AG04450 (cell line): ENCODE results near the gene EEF1E1. TPM values are rescaled to one million over a fixed set of nuclear protein-coding genes. Genes with fewer than 3 reads are reported as not detected.

ENCODE experiments used
- CTCF ChIA-PET: fragments of 300-600, 350-600 bp; formaldehyde crosslinking; extraction: SDS; loops from one replicate; lab custom pipeline; 2022; ENCODE audit warnings: antibody characterized with exemption, inconsistent platforms; lab: Charles Lee
- POLR2A ChIA-PET: fragments of 350-600 bp; formaldehyde crosslinking; extraction: SDS; loops from one replicate; lab custom pipeline; 2021; ENCODE audit warnings: antibody characterized with exemption, inconsistent platforms; lab: Yijun Ruan, JAX
- DNase-seq: peaks from one replicate; pipeline ENCODE4 v3.0.0-alpha.2; 2011; ENCODE audit warnings: low read depth, low spot score
- H3K27ac ChIP-seq: one replicate; pipeline ENCODE4 v1.5.1; 2012; ENCODE audit warnings: low read depth, low read length, control low read depth
- H3K27me3 ChIP-seq: one replicate; pipeline ENCODE4 v1.6.0; 2012; ENCODE audit warnings: low read length; ENCODE audit not compliant: control insufficient read depth, insufficient read depth
- H3K4me3 ChIP-seq: 2 replicates; pipeline ENCODE4 v1.5.1; 2011; ENCODE audit warnings: mild to moderate bottlenecking, low read depth, low read length, control low read depth
- H3K9me3 ChIP-seq: 2 replicates; pipeline ENCODE4 v1.5.1; 2012; ENCODE audit warnings: low read length; ENCODE audit not compliant: control insufficient read depth, insufficient read depth
- CTCF ChIP-seq: IDR thresholded peaks from 2 replicates; pipeline ENCODE4 v1.5.1; 2011; ENCODE audit warnings: low read depth, low read length, control low read depth, inconsistent platforms
- polyA plus RNA-seq: library from polyadenylated mRNA; depleted of rRNA; stranded (reverse); fragments of >200 nt; gene quantifications from 2 replicates; pipeline ENCODE4 v1.2.3, GENCODE V29; 2011

Gene EEF1E1
- polyA plus RNA-seq, 1 experiment: 65.1 TPM

DNA sequence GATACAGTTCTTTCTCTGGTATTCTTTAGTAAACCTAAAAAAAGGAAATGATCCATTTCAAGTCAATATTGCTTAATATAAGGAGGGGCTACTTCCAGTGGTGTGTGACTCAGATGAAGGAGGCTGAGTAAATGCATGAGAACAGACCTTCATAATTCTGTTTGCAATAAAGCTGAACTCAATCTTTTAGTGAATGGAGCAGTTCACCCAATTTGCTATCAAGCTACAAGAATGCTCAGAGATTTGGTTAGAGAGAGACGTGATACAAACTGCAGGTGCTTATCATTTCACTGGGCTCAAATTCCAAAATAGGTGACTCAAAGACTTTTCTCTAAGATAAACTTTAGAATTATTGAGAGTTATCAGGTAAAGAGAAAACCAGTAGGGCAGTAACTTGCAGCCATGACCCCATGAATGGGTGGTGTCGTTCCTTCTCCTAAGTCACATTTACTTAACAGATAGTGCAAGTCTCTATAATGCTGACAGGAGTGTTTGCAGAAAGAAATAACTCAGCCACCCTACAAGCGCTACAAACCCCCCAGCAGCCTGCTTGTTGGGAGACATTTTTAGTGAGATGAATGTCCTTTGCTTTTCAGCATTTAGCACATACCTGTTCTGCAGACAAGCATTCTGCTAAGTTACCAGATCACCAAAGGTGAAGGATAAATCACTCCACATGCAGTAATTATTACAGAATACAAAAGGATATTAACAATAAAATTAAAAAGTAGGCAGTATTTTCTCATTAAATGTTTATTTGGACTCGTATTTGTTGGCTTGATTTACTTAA is 21.8 kb downstream of the EEF1E1 start:
- H3K4me3 ChIP-seq: no peak overlapping the region
- TF ChIP-seq CTCF: no peak
- H3K9me3 ChIP-seq: no peaks in the 10 kb centered on the region
- no peak overlapping the region for H3K27ac ChIP-seq
- H3K27me3 ChIP-seq: no peaks in the 10 kb centered on the region
- no peak for DNase-seq
- POLR2A ChIA-PET: interaction anchor here (0.7 kb wide), 1 partner anchor 22 kb away, joined by 3 read pairs; the partner anchor contains the start of gene EEF1E1
- CTCF ChIA-PET: interaction anchor here (1.4 to 1.9 kb wide), 2 partner anchors 21 to 138 kb away, joined by 3 to 5 read pairs; no protein-coding TSS in a partner anchor

GRCh38 chr6:8079126-8079525 is 23.2 kb downstream of the EEF1E1 start:
- ChIA-PET POLR2A (no interaction called here), CTCF (interaction anchor here (0.6 kb wide), 1 partner anchor 106 kb away, joined by 4 read pairs; no protein-coding TSS in a partner anchor)

DNA sequence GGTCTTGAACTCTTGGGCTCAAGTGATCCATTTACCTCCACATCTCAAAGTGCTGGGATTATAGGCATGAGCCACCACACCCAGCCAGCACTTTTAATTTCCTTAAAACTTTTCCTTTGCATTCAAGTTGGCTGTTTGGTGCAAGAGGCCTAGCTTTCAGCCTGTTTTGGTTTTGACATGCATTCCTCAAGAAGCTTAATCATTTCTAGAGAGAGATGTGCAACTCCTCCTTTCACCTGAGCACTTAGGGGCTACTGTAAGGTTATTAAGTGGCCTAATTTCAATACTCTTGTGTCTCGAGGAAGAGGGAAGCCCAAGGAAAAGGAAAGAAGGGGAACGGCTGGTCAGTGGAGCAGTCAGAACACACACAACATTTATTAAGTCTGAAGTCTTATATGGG is 24.4 kb downstream of the EEF1E1 start:
- Histone ChIP-seq H3K4me3 (no peak overlapping the region), H3K27me3 (no peaks in the 10 kb centered on the region), H3K9me3 (no peaks in the 10 kb centered on the region), H3K27ac (no peak overlapping the region)
- ChIA-PET POLR2A (no interaction called here), CTCF (no interaction called here)
- no peak for DNase-seq
- TF ChIP-seq CTCF: no peak

More at GRCh38 chr6:8079126-8079525, 23.2 kb downstream of the EEF1E1 start:
- no peak for DNase-seq
- no peak for TF ChIP-seq CTCF
- Histone ChIP-seq H3K4me3 (no peak overlapping the region), H3K27ac (no peak overlapping the region), H3K9me3 (no peaks in the 10 kb centered on the region), H3K27me3 (no peaks in the 10 kb centered on the region)

- H3K9me3 ChIP-seq: no peaks in the 10 kb centered on the region
- CTCF ChIA-PET: no interaction called here
- POLR2A ChIA-PET: no interaction called here
- H3K27ac ChIP-seq: no peak overlapping the region
- DNase-seq: no peak
- TF ChIP-seq CTCF: no peak
- no peak overlapping the region for H3K4me3 ChIP-seq
- no peaks in the 10 kb centered on the region for H3K27me3 ChIP-seq
These were observed 26.6 kb downstream of the EEF1E1 start for GRCh38 chr6:8075704-8076103.

DNA sequence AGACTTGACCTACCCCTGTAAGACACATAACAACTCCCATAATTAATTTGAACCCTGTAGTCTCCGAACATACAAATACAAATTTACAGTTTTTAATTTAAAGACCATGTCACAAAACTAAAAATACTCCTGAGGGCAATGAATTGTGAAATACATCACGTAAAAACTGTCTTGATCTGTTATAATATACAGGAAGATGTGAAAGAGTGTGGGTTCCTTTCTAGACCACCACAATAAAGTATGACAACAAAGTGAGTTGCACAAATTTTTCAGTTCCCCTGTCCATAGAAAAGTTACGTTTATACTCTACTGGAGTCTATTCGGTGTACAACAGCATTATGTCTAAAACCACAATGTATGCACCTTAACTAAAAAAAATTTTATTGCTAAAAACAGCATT is 27.2 kb downstream of the EEF1E1 start:
- no peak for DNase-seq
- ChIA-PET POLR2A (no interaction called here), CTCF (no interaction called here)
- no peaks in the 10 kb centered on the region for H3K9me3 ChIP-seq
- H3K27ac ChIP-seq: no peak overlapping the region
- no peak overlapping the region for H3K4me3 ChIP-seq
- no peak for TF ChIP-seq CTCF
- H3K27me3 ChIP-seq: no peaks in the 10 kb centered on the region
